IMR-90 (cell line): ENCODE measurements around the gene PGPEP1. TPM values are rescaled to one million over a fixed set of nuclear protein-coding genes. Genes with fewer than 3 reads are reported as not detected.
A peak's percentile ranks its signal among the peaks of the same experiment; 100 is the strongest.

Source experiments
- ATAC-seq: fragments of 200-7000 bp; cut with Tn5 transposase; 2 replicates; pipeline ENCODE4 v1.9.1; 2020; ENCODE audit warnings: low read depth, mild to moderate bottlenecking, moderate library complexity
- BruUV-seq: library from RNA; stranded (reverse); fragments of 400-500 nt; replicated peaks from 2 replicates; lab custom pipeline; 2021; lab: Mats Ljungman, UMichigan
- CTCF ChIA-PET: fragments of 300-600 bp; formaldehyde crosslinking; extraction: SDS; loops from one replicate; lab custom pipeline; 2021; ENCODE audit warnings: antibody characterized with exemption; lab: Yijun Ruan, JAX
- POLR2A ChIA-PET: fragments of 300-600 bp; sonication (Branson Sonifier 250); formaldehyde crosslinking; loops from one replicate; lab custom pipeline; 2022; ENCODE audit warnings: antibody characterized with exemption; ENCODE audit not compliant: unreplicated experiment; lab: Charles Lee
- DNase-seq: peaks from one replicate; pipeline ENCODE4 v3.0.0; 2013
- H2AFZ ChIP-seq: replicated peaks from 2 replicates; pipeline ENCODE3; 2013; ENCODE audit warnings: low read length, mild to moderate bottlenecking; ENCODE audit not compliant: poor library complexity
- H2AK5ac ChIP-seq: 2 replicates; pipeline ENCODE4 v1.6.1; 2013; ENCODE audit warnings: low read depth, low read length, inconsistent platforms
- H2AK9ac ChIP-seq: replicated peaks from 2 replicates; pipeline ENCODE3; 2013; ENCODE audit warnings: mild to moderate bottlenecking, low read depth, low read length, moderate library complexity; ENCODE audit not compliant: poor library complexity
- H2BK120ac ChIP-seq: 2 replicates; pipeline ENCODE4 v1.6.1; 2013; ENCODE audit warnings: low read depth, low read length, inconsistent platforms
- H2BK15ac ChIP-seq: 3 replicates; pipeline ENCODE4 v1.6.1; 2013; ENCODE audit warnings: low read depth, low read length, inconsistent platforms
- H2BK20ac ChIP-seq: 2 replicates; pipeline ENCODE4 v1.6.1; 2013; ENCODE audit warnings: low read depth, mild to moderate bottlenecking, inconsistent platforms, low read length, moderate library complexity
- H2BK5ac ChIP-seq: 2 replicates; pipeline ENCODE4 v1.6.1; 2013; ENCODE audit warnings: mild to moderate bottlenecking, low read depth, low read length, inconsistent platforms; ENCODE audit not compliant: poor library complexity, severe bottlenecking
- H3K14ac ChIP-seq: replicated peaks from 2 replicates; pipeline ENCODE4 v1.6.1; 2013; ENCODE audit warnings: low read depth, low read length, inconsistent platforms
- H3K18ac ChIP-seq: 2 replicates; pipeline ENCODE4 v1.6.1; 2013; ENCODE audit warnings: low read depth, low read length, control low read depth
- H3K23ac ChIP-seq: 2 replicates; pipeline ENCODE4 v1.6.1; 2013; ENCODE audit warnings: low read depth, low read length, inconsistent platforms
- H3K27ac ChIP-seq: 2 replicates; pipeline ENCODE4 v1.5.1; 2013; ENCODE audit warnings: mild to moderate bottlenecking, control low read depth, low read length; ENCODE audit not compliant: insufficient read depth
- H3K27me3 ChIP-seq: 2 replicates; pipeline ENCODE4 v1.6.1; 2013; ENCODE audit warnings: low read length; ENCODE audit not compliant: control insufficient read depth, insufficient read depth
- H3K36me3 ChIP-seq: 2 replicates; pipeline ENCODE4 v1.6.1; 2013; ENCODE audit warnings: low read length, mixed read lengths; ENCODE audit not compliant: control insufficient read depth, insufficient read depth
- H3K4ac ChIP-seq: 2 replicates; pipeline ENCODE4 v1.6.1; 2013; ENCODE audit warnings: low read depth, low read length, inconsistent platforms
- H3K4me1 ChIP-seq: 2 replicates; pipeline ENCODE4 v1.6.1; 2013; ENCODE audit warnings: low read length, mixed read lengths; ENCODE audit not compliant: control insufficient read depth, insufficient read depth
- H3K4me2 ChIP-seq: 2 replicates; pipeline ENCODE4 v1.6.1; 2013; ENCODE audit warnings: low read depth, mild to moderate bottlenecking, control low read depth, low read length, moderate library complexity
- H3K4me3 ChIP-seq: 2 replicates; pipeline ENCODE4 v1.5.1; 2013; ENCODE audit warnings: low read depth, mild to moderate bottlenecking, control low read depth, low read length, moderate library complexity; ENCODE audit not compliant: insufficient read depth
- H3K56ac ChIP-seq: 2 replicates; pipeline ENCODE4 v1.6.1; 2013; ENCODE audit warnings: low read length, inconsistent platforms; ENCODE audit not compliant: insufficient read depth; ENCODE audit errors: extremely low read depth
- H3K79me1 ChIP-seq, 2 experiments: 2 replicates each; pipeline ENCODE4 v1.6.1; 2013; ENCODE audit warnings: low read length in 2 of 2, inconsistent platforms in 1 of 2, low read depth in 1 of 2
- H3K9ac ChIP-seq: 2 replicates; pipeline ENCODE4 v1.6.1; 2013; ENCODE audit warnings: low read depth, low read length, control low read depth
- H3K9me1 ChIP-seq: 2 replicates; pipeline ENCODE4 v1.6.1; 2013; ENCODE audit warnings: low read length, inconsistent platforms; ENCODE audit not compliant: insufficient read depth
- H3K9me3 ChIP-seq: 2 replicates; pipeline ENCODE4 v1.6.1; 2013; ENCODE audit warnings: low read length; ENCODE audit not compliant: control insufficient read depth, insufficient read depth
- H4K20me1 ChIP-seq: 2 replicates; pipeline ENCODE4 v1.6.1; 2013; ENCODE audit warnings: low read length, inconsistent platforms; ENCODE audit not compliant: insufficient read depth
- H4K5ac ChIP-seq: 2 replicates; pipeline ENCODE4 v1.6.1; 2013; ENCODE audit warnings: mild to moderate bottlenecking, low read depth, low read length, control low read depth
- H4K8ac ChIP-seq, 2 experiments: 2 replicates each; pipeline ENCODE4 v1.6.1; 2013; ENCODE audit warnings: low read depth in 2 of 2, low read length in 2 of 2, control low read depth in 1 of 2, inconsistent platforms in 1 of 2
- H4K91ac ChIP-seq: 2 replicates; pipeline ENCODE4 v1.6.1; 2013; ENCODE audit warnings: low read depth, low read length, inconsistent platforms; ENCODE audit not compliant: insufficient read depth
- CEBPB ChIP-seq: IDR thresholded peaks from 2 replicates; pipeline ENCODE4 v1.6.1; 2012; ENCODE audit warnings: low read depth, low read length, improper control_type of control experiment
- FOS ChIP-seq: fragments of 150-350 bp; IDR thresholded peaks from 2 replicates; pipeline ENCODE4 v1.6.1; 2016; ENCODE audit warnings: low read depth, low read length
- MAZ ChIP-seq: IDR thresholded peaks from 2 replicates; pipeline ENCODE4 v1.6.1; 2012; ENCODE audit warnings: low read depth, mild to moderate bottlenecking, low read length, improper control_type of control experiment, moderate library complexity, borderline replicate concordance
- WGBS, 2 experiments: methylation state at CpG; one replicate each; pipeline versions ENCODE4 v1.1.5 to v1.1.7; 2013; ENCODE audit warnings: missing lambda C conversion rate in 2 of 2; ENCODE audit not compliant: insufficient read length in 1 of 2; ENCODE audit errors: extremely low coverage in 2 of 2; 5-methylcytosine and 5-hydroxymethylcytosine counted together
- dilution Hi-C: fragments of 300-500 bp; cut with HindIII; formaldehyde crosslinking; loops from one replicate; pipeline ENCODE4 v1.14.3; 2018; ENCODE audit warnings: low sequenced_read_pairs; ENCODE audit not compliant: unreplicated experiment
- in situ Hi-C: fragments of 300-500 bp; cut with MboI; formaldehyde crosslinking; loops from 3 replicates; pipeline ENCODE4 v1.14.3; 2019; ENCODE audit warnings: low sequenced_read_pairs, inconsistent platforms, mixed read lengths
- intact Hi-C: fragments of 100-400 bp; cut with micrococcal nuclease; formaldehyde crosslinking; loops from 2 replicates; pipeline ENCODE4 v1.10.0; 2022
- polyA plus RNA-seq, 3 experiments: library from polyadenylated mRNA; depleted of rRNA; stranded (reverse); fragments of >200 nt; gene quantifications; 2 replicates each; pipeline ENCODE4 v1.2.3, GENCODE V29; 2012; ENCODE audit warnings: low replicate concordance in 1 of 3
- total RNA-seq: library from RNA; depleted of rRNA; stranded (reverse); fragments of >200 nt; gene quantifications from 2 replicates; pipeline ENCODE4 v1.2.3, GENCODE V29; 2012
- TF ChIP-seq, protein P1 (sequence below): fragments of 150-350 bp; IDR thresholded peaks from 2 replicates; pipeline ENCODE4 v1.6.1; 2016; ENCODE audit warnings: low read depth, mild to moderate bottlenecking, low read length, moderate library complexity, borderline replicate concordance
- TF ChIP-seq, protein P2 (sequence below): conservative IDR thresholded peaks from 2 replicates; pipeline ENCODE4 v1.5.1; 2012; ENCODE audit warnings: mild to moderate bottlenecking, low read depth, low read length, improper control_type of control experiment

The PGPEP1 gene
- total and polyA plus RNA-seq, 2 of the 4 experiments (the other 2 are of a cell fraction) = 11.8 to 14.3 TPM

DNA sequence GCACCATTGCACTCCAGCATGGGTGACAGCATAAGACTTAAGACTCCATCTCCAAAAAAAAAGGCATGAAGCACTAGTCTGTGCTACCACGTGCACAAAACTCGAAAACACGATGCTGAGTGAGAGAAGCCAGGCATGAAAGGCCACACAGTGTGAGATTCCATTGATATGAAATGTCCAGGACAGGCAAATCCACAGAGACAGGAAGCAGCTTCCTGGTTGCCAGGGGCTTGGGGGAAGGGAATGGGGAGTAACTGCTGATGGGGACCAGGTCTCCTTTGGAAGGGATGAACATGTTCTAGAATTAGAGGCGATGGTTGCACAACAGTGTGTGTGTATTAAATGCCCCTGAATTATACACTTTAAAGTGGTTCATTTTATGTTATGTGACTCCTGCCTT lies 43.1 kb upstream of the PGPEP1 start:
- no TSS peak for BruUV-seq
- Histone ChIP-seq H3K36me3 (no peaks in the 10 kb centered on the region), H3K79me1 (peaks cover 0 to 14% of the 10 kb centered on the region in 2 experiments; a peak in 2 of 4 replicates), H3K9ac (no peak overlapping the region), H3K23ac (no peak overlapping the region), H3K18ac (no peak overlapping the region), H3K27ac (no peak overlapping the region), H2BK5ac (no peak overlapping the region), H4K91ac (0 out of 2 replicates have a peak overlapping the region, but pooled peaks have one; percentile 31), H2AK9ac (no peak overlapping the region), H3K27me3 (no peaks in the 10 kb centered on the region), H3K4me2 (no peak overlapping the region), H4K20me1 (no peaks in the 10 kb centered on the region), H4K8ac (peak overlapping the region in 1 of 2 experiments; percentile 16; a peak in 1 of 4 replicates), H3K56ac (no peak overlapping the region), H3K9me3 (no peaks in the 10 kb centered on the region), H3K9me1 (peaks cover 19% of the 10 kb centered on the region; the same call in 1 of the 2 replicates), H2BK120ac (peak overlapping the region; percentile 10), H2BK15ac (no peak overlapping the region; the same call in 2 of the 3 replicates), H3K4ac (no peak overlapping the region; the same call in 1 of the 2 replicates), H2BK20ac (no peak overlapping the region; the same call in 1 of the 2 replicates), H2AK5ac (peak overlapping the region; percentile 74), H3K4me3 (no peak overlapping the region), H2AFZ (peak overlapping the region; percentile 68), H3K4me1 (peaks cover 18% of the 10 kb centered on the region), H4K5ac (no peak overlapping the region), H3K14ac (peak overlapping the region; percentile 58; the same call in 1 of the 2 replicates)
- intact Hi-C loops = no loop called here
- dilution Hi-C loops = no loop called here
- CTCF ChIA-PET = interaction anchor here (1.3 kb wide), 1 partner anchor 18 kb away, joined by 3 read pairs; no protein-coding TSS in a partner anchor
- peak; percentile 33 for DNase-seq
- POLR2A ChIA-PET = no interaction called here
- no peak for ATAC-seq
- in situ Hi-C loops = no loop called here
- TF ChIP-seq FOS = no peak
- TF ChIP-seq, protein P1, sequence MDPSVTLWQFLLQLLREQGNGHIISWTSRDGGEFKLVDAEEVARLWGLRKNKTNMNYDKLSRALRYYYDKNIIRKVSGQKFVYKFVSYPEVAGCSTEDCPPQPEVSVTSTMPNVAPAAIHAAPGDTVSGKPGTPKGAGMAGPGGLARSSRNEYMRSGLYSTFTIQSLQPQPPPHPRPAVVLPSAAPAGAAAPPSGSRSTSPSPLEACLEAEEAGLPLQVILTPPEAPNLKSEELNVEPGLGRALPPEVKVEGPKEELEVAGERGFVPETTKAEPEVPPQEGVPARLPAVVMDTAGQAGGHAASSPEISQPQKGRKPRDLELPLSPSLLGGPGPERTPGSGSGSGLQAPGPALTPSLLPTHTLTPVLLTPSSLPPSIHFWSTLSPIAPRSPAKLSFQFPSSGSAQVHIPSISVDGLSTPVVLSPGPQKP = no peak
- no peak for TF ChIP-seq MAZ
- TF ChIP-seq CEBPB = peak; percentile 64
- TF ChIP-seq, protein P2, sequence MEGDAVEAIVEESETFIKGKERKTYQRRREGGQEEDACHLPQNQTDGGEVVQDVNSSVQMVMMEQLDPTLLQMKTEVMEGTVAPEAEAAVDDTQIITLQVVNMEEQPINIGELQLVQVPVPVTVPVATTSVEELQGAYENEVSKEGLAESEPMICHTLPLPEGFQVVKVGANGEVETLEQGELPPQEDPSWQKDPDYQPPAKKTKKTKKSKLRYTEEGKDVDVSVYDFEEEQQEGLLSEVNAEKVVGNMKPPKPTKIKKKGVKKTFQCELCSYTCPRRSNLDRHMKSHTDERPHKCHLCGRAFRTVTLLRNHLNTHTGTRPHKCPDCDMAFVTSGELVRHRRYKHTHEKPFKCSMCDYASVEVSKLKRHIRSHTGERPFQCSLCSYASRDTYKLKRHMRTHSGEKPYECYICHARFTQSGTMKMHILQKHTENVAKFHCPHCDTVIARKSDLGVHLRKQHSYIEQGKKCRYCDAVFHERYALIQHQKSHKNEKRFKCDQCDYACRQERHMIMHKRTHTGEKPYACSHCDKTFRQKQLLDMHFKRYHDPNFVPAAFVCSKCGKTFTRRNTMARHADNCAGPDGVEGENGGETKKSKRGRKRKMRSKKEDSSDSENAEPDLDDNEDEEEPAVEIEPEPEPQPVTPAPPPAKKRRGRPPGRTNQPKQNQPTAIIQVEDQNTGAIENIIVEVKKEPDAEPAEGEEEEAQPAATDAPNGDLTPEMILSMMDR = no peak
- WGBS, 2 experiments = 58% methylated on average over 2 of the region's 4 CpGs; no CpG with 5 or more reads in 1 of the 2 experiments
